GM19467 (cell line): ENCODE results near the gene ADGRA1.

Source experiments
- ATAC-seq: cut with Tn5 transposase; IDR thresholded peaks from one replicate; pipeline ENCODE4 v1.9.1; 2021; ENCODE audit warnings: mild to moderate bottlenecking, moderate library complexity; ENCODE audit not compliant: unreplicated experiment

Gene ADGRA1

DNA sequence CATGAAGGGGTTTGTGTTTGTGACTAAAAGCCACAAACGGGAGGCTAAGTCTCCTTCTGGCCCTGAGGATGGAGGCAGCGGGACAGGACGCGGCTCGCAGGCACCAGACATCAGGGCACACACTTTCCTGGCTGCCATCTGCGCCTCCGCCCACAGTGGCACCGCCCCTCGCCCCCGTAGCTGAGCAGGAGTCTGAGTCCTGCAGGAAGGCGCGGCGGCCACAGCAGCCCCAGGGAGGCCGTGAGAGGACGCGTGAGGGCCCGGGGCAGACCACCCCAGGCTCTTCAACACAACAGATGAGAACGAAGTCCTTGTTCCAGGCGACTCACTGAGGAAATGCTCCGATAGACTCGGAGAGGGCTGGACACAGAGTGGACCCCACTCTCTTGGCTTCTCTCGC, 6.6 kb downstream of the ADGRA1 start:
- ATAC-seq: no peak

DNA sequence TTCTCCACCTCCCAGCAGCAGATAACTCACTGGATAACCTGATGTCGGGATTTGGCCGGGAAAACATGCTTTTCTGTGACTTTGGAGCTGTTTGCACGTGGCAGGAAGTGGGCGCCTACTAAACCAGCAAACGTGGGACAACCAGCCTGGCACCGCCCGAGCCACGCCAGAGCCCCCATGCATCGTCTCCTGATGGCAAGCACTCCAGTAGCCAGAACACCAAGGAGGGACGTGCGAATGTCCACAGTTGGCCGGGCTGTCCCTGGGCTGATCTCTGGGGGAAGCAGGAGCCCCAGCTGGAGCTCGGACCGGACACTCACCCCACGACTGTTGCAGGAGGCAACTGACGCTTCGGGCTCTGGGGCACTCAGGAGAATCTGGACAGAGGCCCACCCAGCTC, 7.1 kb downstream of the ADGRA1 start:
- ATAC-seq: no peak

DNA sequence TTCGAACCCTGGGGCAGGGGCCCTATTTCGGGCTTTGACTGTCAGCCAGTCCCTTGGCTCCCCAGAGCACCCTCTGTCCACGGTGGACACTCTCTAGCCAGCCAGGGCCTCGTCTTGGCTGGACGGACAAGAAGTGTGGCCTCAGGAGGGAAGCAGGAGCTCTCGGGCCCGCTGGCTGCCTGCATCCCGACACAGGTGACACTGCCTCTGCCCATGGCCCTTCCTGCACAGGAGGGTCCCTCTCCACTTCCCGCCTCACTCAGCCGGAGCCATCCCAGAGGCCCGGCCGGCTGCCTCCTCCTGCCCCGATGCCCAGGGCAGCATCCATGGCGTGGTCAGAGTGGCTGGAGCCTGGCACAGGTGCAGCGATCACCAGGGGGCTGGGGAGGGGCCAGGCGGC, 7.9 kb downstream of the ADGRA1 start:
- no peak for ATAC-seq

DNA sequence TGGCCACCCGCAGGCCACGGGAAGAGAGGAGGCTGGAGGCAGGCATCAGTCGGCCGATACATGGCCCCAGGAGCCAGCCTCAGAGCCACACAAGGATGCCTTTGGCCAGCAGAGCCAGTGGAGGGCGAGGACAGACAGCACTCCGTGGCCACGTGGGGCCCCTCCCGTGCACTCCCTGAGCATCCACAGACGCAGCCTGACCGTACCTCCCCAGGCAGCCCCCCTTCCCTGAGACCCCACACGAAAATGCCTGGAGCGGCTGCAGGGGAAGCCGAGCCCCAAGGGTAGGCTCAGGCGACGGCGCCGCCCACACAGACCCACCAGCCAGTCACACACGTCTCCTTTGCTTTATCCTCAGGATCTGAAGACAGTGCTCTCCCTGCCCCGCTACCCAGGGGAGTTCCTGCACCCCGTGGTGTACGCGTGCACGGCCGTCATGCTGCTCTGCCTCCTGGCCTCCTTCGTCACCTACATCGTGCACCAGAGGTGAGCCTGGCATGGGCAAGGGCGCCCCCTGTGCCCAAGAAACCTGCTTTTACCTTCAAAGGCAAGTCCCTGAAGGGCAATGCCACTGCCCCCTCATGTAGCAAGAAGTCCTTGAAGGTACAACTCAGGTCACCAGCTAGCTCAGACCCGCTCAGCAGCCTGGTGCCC, 9.0 kb downstream of the ADGRA1 start:
- ATAC-seq: no peak

DNA sequence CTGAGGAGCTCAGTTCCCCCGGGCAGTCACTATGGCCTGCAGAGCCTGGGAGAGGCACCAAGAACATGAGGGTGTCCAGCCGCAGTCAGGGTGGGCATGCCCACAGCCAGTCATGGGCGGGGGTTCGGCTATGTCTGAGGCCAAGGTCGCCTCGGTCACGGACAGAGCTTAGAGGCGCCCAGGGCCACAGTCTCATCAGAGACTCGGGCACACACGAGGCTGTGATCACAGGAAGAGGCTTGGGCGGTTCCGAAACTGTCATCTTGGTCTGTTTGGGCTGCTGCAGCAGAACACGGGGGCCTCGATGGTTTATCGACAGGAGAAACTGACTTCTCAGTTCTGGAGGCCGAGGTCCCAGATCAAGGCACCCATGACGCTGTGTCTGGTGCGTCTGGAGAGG, 9.7 kb downstream of the ADGRA1 start:
- no peak for ATAC-seq

DNA sequence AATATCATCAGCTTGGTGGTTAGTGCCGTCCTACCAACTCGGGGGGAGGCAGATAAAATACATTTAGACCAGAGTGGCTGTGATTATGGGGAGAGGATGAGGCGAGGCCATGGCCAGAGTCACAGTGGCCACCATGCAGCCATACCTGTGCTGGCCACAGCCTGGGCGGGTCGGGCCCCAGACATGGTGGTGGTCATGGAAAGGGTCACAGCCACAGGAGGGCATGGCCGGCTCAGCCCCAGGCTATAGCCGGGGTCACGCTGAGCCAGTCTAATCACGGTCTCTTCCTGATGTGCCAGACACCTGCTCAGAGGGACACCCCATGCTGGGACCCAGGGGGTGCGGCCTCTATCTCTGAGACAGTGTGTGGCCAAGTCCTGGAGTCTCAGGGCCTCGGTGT, 10.2 kb downstream of the ADGRA1 start:
- ATAC-seq: no peak

DNA sequence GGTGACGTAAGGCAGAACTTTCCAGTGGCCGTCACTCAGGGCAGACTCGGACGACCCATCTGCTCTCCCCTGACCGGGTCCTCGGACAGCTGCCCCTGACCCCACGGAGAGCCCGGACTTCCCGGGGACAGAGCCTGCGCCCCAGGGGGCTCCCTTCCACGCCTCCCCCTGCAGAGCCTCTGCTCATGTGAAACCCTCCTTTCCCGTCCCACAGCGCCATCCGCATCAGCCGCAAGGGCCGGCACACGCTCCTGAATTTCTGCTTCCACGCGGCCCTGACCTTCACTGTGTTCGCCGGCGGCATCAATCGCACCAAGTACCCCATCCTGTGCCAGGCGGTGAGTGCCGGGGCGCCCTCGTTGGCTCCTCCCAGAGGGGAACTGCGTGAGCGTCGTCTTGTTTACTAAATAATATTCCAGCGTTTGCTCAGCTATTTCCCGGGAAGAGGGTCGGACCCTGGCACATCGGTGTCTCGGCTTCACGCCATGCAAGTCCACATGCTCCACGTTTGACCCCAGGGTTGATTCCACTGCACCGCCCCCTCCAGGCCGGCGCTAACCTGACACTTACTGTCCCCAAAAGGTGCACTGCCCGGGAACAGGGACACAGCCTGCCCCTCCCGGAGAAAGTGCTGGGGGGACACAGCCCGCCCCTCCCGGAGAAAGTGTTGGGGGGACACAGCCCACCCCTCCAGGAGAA, 10.9 kb downstream of the ADGRA1 start:
- no peak for ATAC-seq

DNA sequence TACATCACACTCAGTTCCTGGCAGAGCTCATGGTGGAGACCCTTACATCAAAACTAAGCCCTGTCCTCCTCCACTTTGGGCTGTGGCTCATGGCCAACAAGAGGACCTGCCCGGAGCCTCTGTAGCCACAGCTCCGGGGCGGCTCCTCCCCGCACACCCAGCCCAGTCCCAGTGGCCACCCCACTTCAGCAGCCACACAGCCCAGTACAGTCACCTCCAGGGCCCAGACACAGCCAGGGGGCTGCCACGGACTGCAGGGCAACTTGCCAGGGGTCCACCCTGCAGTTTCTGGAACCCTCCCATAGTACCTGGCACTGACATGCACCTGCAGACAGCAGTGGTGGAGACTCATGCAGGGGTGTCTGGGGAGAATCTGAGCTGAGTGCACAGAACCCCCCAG, 11.8 kb downstream of the ADGRA1 start:
- no peak for ATAC-seq

GRCh38 chr10:133100186-133100585, 12.5 kb downstream of the ADGRA1 start:
- no peak for ATAC-seq

- no peak for ATAC-seq
Observed at GRCh38 chr10:133100706-133101415, 13.1 kb downstream of the ADGRA1 start.

GRCh38 chr10:133101416-133101810, 13.7 kb downstream of the ADGRA1 start:
- no peak for ATAC-seq

DNA sequence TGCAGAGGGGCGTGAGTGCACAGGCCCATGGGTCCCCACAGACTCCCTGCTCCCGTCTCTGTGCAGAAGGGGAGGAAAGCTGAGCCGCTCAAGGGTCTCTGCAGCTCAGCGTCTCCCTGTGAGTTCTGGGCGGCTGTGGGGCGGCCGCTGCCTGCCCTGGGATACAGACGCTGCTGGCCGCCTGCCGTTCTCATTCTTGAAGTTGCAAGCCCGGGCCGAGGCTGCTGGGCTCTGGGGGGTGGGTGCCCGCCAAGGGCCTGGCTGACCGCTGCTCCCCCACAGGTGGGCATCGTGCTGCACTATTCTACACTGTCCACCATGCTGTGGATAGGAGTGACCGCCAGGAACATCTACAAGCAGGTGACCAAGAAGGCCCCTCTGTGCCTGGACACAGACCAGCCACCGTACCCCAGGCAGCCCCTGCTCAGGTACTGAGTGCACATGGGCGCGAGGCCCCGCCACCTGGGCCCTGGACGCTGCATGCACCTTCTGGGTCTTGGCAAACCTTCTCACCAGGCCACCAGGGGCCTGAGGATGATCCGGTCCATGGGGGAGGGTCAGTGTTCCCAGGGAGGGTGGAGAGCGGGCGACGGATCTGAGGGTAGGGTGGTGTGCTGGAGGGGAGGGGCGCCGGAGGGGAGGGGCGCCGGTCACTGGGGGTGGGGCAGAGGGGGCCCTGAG, 14.8 kb downstream of the ADGRA1 start:
- ATAC-seq: no peak

- no peak for ATAC-seq
Observed at GRCh38 chr10:133103311-133103910, 15.7 kb downstream of the ADGRA1 start.

DNA sequence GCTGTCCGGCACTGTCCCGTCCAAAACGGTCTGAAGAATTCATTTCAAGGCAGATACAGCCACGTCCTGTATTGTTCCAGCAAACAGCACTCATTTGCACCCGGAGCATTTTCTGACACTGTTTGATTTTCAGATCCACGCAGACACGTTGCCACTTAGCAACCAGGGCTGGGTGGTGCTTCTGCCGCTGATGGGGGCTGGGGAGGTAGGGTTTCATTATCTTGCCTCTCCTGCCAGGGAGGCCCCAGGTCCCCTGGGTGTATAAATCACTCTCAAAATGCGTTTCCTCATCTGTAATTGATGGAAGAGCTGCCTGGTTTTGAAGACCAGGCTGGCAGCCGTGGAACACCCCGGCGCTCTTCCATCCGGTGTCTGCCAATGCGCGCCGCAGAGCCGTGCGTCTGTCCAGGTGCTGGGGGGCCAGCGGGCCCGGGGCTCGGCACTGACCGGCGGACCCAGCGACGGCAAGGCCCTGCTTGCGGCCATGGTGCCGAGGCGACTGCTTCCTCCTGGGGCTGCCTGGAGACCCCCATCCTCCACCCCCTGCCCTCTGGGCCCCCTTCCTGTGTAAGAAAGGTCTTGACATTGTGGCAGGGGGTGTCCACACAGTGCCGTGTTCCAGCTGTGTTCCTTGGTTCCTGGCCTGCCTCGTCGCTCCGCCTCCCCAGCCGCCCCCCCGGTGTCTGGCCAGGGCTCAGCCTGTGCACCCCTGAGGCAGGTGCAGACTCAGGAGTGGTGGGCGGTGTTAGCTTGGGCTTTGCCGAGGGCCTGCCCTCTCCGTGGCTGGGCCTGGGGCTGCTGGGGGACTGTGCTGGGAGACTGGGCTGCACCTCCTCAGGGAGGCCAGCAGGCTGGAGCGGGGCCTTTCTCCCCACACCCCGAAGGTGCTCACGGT, 16.6 kb downstream of the ADGRA1 start:
- ATAC-seq: no peak

- ATAC-seq: no peak
Observed at GRCh38 chr10:133104963-133105640, 17.4 kb downstream of the ADGRA1 start.

DNA sequence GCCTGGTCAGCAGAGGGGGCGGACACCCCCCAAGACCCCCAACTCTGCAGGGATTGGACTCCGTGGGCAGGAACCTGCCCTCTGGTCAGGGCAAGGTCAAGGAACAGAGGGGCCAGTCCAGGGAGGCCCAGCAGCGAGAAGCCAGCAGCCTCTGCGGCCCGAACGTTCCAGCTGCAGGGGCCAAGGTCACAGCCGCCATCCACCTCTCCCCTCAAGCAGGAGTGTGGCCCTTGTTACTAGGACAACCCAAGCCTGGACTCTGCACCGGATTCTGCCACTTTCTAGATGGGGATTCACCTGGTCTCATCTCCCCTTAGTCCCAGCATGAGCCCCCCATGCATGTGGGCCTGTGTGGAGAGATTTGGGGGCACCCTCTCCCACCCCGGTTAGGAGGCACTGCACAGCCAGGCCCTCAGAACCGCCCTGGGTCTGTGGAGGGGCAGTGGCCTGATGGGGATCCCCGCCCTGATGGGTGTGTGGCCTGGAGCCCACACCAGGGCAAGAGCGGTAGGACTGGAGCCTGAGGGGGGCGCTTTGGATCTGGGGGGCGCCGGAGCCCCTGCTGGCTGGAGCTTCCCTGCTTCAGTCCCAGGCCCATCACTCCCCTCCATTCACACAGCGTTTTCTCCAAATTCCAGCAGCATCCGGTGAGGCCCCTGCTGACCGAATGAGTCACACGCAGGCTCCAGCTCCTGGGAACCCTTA, 18.1 kb downstream of the ADGRA1 start:
- no peak for ATAC-seq

DNA sequence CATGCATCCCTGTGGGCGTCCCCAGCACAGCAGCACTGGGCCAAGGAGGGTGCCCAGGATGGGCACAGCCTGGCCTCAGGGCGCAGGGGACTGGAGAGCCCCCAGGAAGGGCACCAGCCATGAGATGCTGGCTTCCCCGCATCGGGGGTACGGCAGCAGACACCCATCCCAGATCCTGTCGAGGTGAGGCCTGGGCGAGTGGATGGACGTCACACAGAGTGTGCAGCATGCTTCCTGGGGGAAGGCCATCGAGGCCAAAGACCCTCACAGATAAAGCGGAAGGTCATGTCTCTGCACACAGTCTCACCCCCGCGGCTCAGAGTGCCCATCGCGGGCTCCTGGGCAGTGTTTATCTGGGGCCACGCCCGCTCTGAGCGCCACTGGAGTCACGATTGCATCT, 18.8 kb downstream of the ADGRA1 start:
- no peak for ATAC-seq

DNA sequence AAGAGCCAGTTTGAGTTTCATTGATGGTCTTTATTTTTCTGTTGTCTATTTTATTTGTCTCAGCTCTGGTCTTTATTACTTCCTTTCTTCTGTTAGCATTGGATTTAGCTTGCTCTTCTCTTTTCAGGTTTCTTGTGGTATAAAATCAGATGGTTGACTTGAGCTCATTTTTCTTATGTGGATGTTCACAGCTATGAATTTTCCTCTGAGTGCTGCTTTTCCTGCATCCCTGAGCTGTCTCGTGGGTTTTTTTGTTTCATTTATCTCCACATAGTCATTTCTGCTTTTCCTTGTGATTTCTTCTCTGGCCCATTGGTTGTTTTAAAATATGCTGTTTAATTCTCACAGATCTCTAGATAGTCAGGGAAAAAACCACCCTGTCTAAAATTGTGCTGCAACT, 19.7 kb downstream of the ADGRA1 start:
- ATAC-seq: no peak

DNA sequence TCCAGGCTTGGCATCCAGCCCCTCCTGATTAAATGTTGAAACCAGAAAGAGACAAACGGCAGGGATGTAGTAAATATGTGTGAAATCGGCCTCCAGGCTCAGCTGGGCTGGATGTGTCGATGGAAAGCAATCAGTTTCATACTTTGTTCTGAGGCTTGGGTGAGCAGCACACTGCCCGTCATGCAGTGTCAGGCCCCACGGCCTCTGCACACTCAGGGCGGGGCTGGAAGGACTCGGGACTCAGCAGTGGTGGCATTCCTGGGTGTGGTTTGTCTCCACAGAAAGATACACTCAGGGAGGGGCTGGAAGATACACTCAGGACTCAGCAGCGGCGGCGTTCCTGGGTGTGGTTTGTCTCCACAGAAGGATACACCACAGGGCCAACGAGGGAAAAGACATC, 22.0 kb downstream of the ADGRA1 start:
- ATAC-seq: no peak
